KG1 (cell line): Measurements from ENCODE around the gene IGFALS.
"Not testable (repeated sequence)": the region's sequence is repeated elsewhere in the genome, so short reads cannot be mapped to it uniquely, and the experiment has no call there.

Experiments used
- DNase-seq: peaks from one replicate; lab custom pipeline; 2025; lab: John Stamatoyannopoulos, UW

Gene IGFALS

GRCh38 chr16:1818204-1818872, 24.8 kb upstream of the IGFALS start:
- no peak for DNase-seq

GRCh38 chr16:1817716-1818115, 24.2 kb upstream of the IGFALS start:
- DNase-seq, result no peak

- no peak for DNase-seq
Measured at GRCh38 chr16:1817276-1817589, 23.7 kb upstream of the IGFALS start.

GRCh38 chr16:1816396-1817275, 23.1 kb upstream of the IGFALS start:
- DNase-seq, result no peak

- DNase-seq, result no peak
Measured at GRCh38 chr16:1815461-1815860, 22.0 kb upstream of the IGFALS start.

GRCh38 chr16:1812732-1813163, 19.2 kb upstream of the IGFALS start:
- no peak for DNase-seq

GRCh38 chr16:1810536-1810935, 17.0 kb upstream of the IGFALS start:
- DNase-seq, result no peak

GRCh38 chr16:1810106-1810505, 16.6 kb upstream of the IGFALS start:
- no peak for DNase-seq

- DNase-seq, result no peak
Measured at GRCh38 chr16:1809281-1809801, 15.8 kb upstream of the IGFALS start.

GRCh38 chr16:1808691-1809090, 15.2 kb upstream of the IGFALS start:
- no peak for DNase-seq

- no peak for DNase-seq
Measured at GRCh38 chr16:1807626-1808025, 14.1 kb upstream of the IGFALS start.

GRCh38 chr16:1800701-1801100, 7.2 kb upstream of the IGFALS start:
- DNase-seq, result no peak

- not testable (repeated sequence) for DNase-seq
Measured at GRCh38 chr16:1799263-1799662, 5.8 kb upstream of the IGFALS start.

- no peak for DNase-seq
Measured at GRCh38 chr16:1794908-1795666, 1.6 kb upstream of the IGFALS start.

GRCh38 chr16:1794221-1794871, 841 bp upstream of the IGFALS start:
- no peak for DNase-seq

GRCh38 chr16:1792836-1793577, 498 bp downstream of the IGFALS start:
- no peak for DNase-seq

- DNase-seq, result no peak
Measured at GRCh38 chr16:1791943-1792812, 1.3 kb downstream of the IGFALS start.

- no peak for DNase-seq
Measured at GRCh38 chr16:1791256-1791942, 2.1 kb downstream of the IGFALS start.

- DNase-seq, result no peak
Measured at GRCh38 chr16:1790611-1791255, 2.8 kb downstream of the IGFALS start.
